HG03280 (cell line): ENCODE measurements around the gene TRAPPC13.
"Not testable (repeated sequence)": the region's sequence is repeated elsewhere in the genome, so short reads cannot be mapped to it uniquely, and the experiment has no call there.

Source experiments
- ATAC-seq: cut with Tn5 transposase; IDR thresholded peaks from one replicate; pipeline ENCODE4 v1.9.1; 2021; ENCODE audit warnings: mild to moderate bottlenecking, moderate library complexity; ENCODE audit not compliant: unreplicated experiment

The TRAPPC13 gene

DNA sequence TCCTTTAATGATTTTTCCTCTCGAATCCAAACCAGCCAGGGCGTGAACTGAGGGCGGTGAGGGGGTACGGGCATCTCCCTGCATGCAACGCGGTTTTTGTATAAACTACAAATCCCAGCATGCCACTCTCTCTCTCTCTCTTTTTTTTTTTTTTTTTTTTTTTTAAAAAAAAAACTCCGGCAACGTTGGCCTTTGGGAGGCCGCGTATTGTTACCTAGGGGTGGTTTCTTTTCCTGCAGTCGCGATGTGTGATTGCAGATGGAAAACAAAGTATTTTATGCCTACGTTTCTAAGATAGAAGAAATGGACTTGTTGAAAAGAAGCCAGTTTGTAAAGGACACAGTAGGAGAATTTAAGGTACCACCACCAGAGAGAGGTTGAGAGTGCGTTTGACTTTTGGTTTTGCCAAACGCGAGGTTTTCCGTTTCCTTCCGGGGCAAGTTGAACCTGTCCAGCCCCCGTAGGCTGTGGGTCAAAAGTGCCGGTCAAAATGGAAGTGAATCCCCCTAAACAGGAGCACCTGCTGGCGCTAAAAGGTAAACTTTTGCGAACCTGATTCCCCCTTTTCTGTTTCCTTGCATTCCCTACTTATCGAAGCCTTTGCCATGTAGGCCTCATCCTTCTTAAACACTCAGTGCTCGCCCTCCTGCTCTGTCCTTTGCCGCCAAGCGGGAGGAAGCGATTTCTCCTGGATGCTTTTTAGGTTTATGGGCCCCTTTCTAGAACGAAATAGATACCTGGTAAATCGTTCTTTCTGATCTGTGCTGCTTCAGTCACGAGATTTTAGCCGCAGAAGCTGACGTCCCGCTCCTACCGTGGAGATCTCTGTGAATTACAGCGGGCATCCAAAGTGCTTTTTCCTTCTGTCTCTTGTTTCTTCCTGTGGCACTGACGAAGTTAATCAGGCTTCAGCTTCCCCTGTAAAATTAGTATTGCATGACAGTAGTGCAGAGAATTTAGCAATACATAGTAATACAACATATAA, at the start of gene TRAPPC13, which contains the start of gene SHLD3:
Gene TRAPPC13 (plus strand): TSS at position 457 of the 985 bp plus-strand sequence. CDS start 34 bp downstream, at position 491.
Gene SHLD3 (plus strand): TSS at position 457 of the 985 bp plus-strand sequence. CDS start 4,561 bp downstream, outside the sequence.
- peak; percentile 73 for ATAC-seq

DNA sequence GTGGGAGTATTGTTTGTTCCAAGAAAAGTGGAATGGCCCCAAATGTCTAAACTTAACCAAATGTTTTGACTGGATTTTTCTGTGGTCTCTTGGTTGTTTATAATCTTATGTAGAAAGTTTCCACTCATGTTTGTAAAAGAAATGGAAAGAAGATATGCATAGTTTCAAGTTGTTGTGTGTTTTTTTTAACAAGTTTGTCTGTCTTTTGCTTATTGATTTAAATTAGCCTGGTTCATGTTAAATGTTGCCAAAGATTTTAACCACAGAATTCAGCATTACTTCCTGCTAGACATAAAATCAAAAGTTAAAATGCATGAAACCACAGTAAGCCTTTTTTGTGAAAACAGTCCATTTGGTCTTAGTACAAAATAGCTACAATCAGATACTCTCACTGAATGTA, 47.7 kb upstream of the TRAPPC13 start:
- no peak for ATAC-seq

DNA sequence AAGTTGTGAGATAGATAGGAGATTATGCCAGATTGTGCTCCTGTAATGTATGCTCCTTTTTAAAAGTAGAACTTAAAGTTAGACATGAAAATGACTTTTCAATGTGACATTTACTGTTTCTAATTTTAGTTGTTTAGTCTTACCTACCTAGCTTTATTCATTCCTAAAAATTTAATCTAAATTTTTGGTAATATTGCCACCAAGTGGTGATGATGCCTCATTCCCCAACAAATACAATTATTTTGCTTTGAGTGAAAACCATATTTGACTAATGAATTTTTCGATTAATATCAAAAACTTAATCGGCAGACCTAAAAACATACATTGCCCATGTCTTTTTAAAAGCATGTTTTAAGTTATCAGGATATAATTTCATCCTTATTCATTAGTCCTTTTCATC, 36.1 kb upstream of the TRAPPC13 start:
- no peak for ATAC-seq

GRCh38 chr5:65601761-65602160, 23.1 kb upstream of the TRAPPC13 start:
- ATAC-seq: not testable (repeated sequence)

DNA sequence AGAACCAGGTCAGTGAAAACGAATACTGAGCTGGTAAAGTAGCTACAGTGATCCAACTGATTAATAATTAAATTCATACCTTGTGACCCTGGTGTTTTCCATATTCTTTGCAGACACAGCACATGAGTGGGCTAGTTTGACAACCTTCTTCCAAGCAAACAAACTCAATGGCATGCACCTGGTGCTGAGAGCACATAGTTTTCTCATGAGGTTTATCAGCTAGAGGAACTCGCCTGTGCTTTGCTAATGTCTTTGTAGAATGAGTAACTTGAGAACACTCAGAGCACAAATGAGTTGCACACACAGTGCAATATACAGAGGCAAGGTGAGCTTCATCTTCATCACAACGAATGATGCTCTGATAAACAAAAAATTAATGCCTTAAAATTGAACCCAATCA, 13.3 kb upstream of the TRAPPC13 start:
- no peak for ATAC-seq

GRCh38 chr5:65612298-65612907, 12.4 kb upstream of the TRAPPC13 start:
- ATAC-seq: no peak

- ATAC-seq: no peak
These were observed 4.8 kb upstream of the TRAPPC13 start for GRCh38 chr5:65620021-65620420.

GRCh38 chr5:65621961-65622360, 2.9 kb upstream of the TRAPPC13 start:
- ATAC-seq: not testable (repeated sequence)

- no peak for ATAC-seq
These were observed 1.3 kb upstream of the TRAPPC13 start for GRCh38 chr5:65623482-65623881.

DNA sequence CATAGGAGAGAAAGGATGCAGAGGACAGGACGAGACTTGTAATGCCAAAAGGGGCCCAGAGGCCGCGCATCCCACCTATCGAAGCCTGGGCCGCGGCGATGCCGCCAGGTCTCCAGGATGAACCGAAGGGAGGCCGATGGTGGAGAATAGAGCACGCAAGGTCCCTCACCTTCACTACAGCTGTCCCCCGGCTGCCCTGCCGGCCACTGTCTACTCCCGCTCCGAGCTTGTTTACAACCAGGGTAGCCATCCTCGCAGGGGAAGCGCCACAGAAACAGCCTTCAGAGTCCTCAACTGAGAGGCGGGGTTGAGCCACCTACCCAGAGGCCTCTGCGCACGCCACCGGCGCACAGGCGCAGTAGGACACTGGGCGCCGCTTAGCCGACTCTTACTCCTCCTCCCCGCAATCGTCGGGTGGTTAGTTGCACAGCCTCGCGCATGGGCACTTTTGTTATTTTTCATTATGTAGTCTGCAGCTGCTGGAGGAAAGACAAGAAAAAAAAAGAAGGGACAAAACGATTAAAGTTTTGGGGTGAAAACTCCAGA, 729 bp upstream of the TRAPPC13 start, which contains the start of gene TRIM23:
Gene TRIM23 (minus strand): TSS at position 309 of the 546 bp plus-strand sequence. CDS start 59 bp downstream, at position 250.
- ATAC-seq: peak; percentile 96

DNA sequence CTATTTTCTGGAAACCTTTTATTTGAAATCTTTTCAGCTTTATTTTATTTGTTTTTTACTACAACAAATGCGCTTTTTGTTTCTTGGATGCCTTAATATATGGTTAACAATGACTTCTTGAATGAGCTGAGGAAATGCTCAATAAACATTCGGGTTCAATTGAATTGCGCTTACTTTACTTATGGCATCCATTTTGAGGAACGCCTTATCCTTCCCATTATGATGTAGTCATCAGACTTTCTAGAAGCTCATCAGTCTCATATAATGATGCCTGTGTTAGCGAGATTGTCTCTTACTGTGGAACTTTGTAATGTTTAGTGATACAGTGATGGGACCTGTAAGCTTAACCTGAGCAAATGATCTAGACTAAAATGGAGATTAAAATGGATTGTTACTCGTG, 916 bp downstream of the TRAPPC13 start:
- ATAC-seq: no peak

DNA sequence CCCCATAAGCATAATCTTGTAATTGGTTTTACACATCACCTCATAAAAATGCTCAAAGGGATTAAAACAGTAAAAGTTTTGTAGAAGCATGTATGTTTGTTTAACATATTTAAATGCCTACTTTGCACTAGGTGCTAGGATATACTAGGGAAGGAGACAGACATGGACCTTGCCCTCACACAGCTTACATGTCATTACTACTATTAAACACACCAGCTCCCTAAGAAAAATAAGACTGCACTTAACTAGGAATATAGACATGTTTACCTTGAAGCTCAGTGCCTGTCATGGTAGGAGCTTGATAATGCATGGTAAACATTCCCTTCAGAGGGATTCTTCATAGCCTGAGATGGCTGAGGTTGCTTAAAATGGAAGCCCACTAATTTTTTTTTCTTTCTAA, 6.2 kb downstream of the TRAPPC13 start:
- ATAC-seq: no peak

DNA sequence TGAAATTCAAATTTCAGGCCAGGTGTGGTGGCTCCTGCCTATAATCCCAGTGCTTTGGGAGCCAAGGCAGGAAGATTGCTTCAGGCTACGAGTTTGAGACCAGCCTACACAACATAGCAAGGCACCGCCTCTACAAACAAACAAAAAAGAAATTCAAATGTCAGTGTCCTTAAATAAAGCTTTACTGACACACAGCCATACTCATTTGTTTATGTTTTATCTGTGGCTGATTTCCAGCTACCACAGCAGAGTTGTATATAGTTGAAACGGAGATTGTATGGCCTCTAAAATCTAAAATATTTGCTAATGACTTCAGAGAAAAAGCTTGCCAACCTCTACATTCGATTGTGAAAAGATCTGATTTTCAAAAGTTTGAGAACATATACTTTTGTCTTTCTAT, 15.4 kb downstream of the TRAPPC13 start:
- ATAC-seq: no peak

DNA sequence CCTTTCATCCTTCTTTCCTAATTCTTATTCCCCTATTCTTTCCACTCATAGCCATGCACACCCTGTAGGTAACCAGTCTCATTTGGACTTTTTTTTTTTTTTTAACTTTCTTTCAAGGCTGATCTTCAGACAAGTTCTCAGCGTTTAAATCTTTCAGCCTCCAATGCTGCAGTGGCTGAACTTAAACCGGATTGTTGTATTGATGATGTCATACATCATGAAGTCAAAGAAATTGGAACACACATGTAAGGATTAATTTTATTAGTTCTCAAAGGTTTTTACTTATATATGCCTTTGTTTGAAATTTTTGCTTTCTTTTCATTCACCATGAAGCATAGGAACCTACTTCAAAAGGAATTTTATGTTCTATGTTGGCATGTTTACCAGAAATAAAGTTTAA, 22.1 kb downstream of the TRAPPC13 start:
- no peak for ATAC-seq

GRCh38 chr5:65647941-65648340, 23.1 kb downstream of the TRAPPC13 start:
- no peak for ATAC-seq

- ATAC-seq: no peak
These were observed 26.3 kb downstream of the TRAPPC13 start for GRCh38 chr5:65651144-65651543.

GRCh38 chr5:65654713-65655112, 29.9 kb downstream of the TRAPPC13 start:
- ATAC-seq: no peak

DNA sequence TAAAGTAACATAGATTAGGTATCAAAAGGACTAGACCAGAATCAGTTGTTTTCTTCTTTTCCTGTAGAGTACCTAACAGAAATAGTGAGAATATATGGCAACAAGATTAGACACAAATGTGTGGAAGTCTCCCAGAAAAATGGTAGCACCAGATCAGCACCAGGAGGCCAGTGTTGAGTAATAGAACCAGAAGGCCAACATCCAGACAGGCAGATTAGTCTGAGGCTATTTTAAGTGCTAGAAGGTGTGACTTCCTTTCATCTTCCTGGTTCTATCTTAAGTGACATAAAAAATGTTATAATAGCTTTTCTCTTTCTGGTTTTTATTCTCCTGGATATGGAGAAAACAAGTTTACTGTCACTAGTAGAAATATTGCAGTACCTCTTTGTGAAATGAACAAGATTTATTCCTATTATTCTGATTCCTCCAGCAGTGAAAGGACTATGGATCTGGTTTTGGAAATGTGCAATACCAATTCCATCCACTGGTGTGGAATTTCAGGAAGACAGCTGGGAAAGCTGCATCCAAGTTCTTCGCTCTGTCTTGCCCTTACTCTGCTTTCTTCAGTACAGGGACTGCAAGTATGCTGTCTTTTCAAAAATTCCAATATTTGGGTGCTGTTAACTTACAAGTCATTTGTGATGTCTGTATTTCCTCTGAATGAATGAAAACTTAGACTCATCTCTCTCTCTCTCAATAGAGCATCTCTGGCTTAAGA, 39.1 kb downstream of the TRAPPC13 start:
- no peak for ATAC-seq

GRCh38 chr5:65668696-65669095, 43.9 kb downstream of the TRAPPC13 start:
- ATAC-seq: no peak

DNA sequence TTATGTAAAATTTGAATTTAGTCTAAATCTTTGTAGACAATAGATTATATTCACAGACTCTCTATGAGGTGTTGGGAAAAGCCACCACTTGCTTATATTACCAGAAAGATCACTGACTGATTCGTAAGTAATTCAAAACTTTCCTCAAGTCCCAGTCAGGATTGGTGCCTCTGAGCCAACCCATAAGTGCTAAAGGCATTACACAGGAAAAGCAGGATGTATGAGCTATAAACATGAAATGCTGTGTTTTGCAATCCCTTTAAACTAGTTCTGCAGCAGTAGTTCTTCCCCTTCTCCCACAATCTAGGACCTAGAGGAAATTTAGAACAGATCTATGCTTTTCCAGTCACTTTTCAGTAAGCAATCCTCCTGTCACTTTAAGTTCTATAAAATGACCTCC, 48.0 kb downstream of the TRAPPC13 start:
- no peak for ATAC-seq

DNA sequence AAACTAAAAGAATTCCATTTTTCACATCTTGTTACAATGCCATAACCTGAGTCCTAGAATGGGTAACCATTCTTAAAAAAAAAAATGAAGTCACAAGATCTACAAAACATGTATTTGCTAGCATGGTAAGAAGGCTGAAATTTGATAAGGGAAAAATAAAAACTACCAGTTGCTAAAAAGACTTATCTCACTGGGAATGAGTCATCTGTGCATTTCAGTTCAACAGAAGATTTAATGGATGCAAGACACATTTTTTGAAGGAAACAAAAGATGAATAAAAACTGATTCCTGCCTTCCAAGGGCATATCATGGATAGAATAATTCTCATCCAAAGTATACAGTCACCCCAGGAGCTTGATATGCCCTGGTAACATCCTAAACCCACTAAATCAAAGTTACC, 49.9 kb downstream of the TRAPPC13 start:
- ATAC-seq: no peak
